Inflammatory macrophage (primary cell): ENCODE measurements around the gene FOXJ1.

ENCODE experiments used
- DNase-seq, 2 donors: peaks; one replicate each; pipeline ENCODE4 v3.0.0-alpha.2; 2020 to 2022

Gene FOXJ1

DNA sequence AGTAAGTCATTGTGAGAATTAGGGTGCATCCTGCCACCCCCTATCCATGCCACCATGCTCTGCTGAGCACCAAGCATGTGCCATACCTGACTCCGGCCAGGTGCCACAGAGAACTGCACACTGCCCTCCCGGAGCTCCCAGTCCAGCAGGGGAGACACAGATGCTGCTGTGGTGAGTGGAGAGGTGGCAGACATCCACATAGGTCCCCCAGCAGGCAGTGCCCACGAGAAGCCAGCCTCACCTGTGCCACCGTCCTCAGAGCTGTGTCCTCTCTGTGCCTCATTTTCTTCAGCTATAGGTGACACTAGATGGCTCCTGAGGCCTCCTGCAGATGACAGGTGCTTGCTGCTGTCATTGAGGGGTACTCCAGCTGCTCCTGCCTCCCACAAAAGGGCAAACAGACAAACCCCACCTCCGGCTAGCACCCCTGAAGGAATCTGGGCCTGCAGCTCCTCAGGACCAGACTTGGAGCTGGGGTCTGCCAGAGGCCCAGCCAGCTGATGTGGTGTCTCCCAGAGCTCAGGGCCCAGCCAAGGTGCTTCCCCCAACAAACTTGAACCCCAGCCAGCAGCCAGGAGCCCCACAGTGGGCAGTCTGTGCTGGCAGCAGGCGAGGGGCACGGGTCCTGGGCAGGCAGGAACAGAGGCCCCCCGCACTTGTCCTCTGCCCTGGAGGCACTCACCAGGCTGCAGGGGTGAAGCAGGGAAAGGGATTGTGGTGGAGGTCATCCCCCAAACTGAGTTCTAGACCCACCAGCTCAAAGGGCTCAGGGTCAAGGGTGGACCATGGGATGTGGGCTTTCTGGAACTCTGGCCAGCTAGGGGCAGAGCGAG lies 17.1 kb downstream of the FOXJ1 start:
- no peak for DNase-seq

GRCh38 chr17:76123191-76123499 lies 17.9 kb downstream of the FOXJ1 start:
- DNase-seq: no peak

- DNase-seq: no peak
Observed at GRCh38 chr17:76122431-76123190, 18.4 kb downstream of the FOXJ1 start.

DNA sequence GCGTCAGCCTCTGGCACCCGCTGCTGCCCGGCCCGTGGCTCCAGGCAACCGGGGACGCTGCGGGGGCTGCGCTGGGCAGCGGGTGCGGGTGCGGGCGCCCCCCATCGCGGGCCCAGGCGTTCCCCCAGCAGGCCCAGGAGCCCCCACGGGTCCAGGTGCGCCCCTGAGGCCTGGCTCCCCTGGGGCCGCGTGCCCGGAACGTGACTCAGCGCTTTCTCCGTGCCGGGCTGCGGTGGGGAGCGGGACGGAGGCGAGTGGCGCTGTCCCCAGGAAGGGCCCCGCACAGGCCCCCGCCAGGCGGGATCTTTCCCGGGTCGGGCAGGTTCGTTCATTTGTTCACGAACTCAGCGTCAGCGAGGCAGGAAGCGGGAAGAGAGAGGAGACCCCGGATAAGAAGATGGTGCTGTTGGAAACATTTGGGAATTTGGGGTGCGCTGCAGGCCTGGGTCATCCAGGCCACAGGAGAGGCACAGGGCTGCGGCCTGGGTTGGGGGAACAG lies 19.1 kb downstream of the FOXJ1 start:
- peak in 1 of 2 donors; percentile 5 for DNase-seq

GRCh38 chr17:76120658-76121008 lies 20.4 kb downstream of the FOXJ1 start:
- DNase-seq: no peak

GRCh38 chr17:76119409-76120371 lies 21.4 kb downstream of the FOXJ1 start:
- no peak for DNase-seq

- no peak for DNase-seq
Observed at GRCh38 chr17:76115138-76115754, 25.8 kb downstream of the FOXJ1 start.

- no peak for DNase-seq
Observed at GRCh38 chr17:76111956-76112355, 29.1 kb downstream of the FOXJ1 start.

GRCh38 chr17:76107509-76107908 lies 33.5 kb downstream of the FOXJ1 start:
- DNase-seq: no peak

DNA sequence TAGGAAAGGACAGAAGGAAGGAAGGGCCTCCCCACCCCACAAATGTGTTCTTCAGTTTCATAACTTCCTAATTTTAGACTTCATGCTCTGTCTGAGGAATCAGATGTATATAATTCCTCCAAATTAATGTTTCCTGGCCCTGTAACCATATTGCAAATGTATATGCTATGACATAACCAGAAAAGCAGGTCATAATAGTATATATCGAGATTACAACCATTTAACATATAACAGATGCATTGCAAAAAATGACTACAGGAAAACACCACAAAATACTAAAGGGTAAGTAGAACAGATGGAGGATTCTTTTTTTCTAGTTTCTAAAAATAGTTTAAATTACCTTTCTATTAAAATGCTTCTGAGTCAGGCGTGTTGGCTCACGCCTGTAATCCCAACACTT lies 34.3 kb downstream of the FOXJ1 start:
- DNase-seq: no peak

GRCh38 chr17:76104896-76105231 lies 36.2 kb downstream of the FOXJ1 start:
- no peak for DNase-seq

- no peak for DNase-seq
Observed at GRCh38 chr17:76104140-76104895, 36.7 kb downstream of the FOXJ1 start.

- peak; percentile 95 to 97 for DNase-seq
Observed at GRCh38 chr17:76103274-76104139, 37.5 kb downstream of the FOXJ1 start, which contains the start of gene EXOC7. Gene EXOC7 (minus strand): TSS chr17:76103787. CDS start chr17:76103692, 95 bp downstream.

- DNase-seq: no peak
Observed at GRCh38 chr17:76102944-76103273, 38.1 kb downstream of the FOXJ1 start.

DNA sequence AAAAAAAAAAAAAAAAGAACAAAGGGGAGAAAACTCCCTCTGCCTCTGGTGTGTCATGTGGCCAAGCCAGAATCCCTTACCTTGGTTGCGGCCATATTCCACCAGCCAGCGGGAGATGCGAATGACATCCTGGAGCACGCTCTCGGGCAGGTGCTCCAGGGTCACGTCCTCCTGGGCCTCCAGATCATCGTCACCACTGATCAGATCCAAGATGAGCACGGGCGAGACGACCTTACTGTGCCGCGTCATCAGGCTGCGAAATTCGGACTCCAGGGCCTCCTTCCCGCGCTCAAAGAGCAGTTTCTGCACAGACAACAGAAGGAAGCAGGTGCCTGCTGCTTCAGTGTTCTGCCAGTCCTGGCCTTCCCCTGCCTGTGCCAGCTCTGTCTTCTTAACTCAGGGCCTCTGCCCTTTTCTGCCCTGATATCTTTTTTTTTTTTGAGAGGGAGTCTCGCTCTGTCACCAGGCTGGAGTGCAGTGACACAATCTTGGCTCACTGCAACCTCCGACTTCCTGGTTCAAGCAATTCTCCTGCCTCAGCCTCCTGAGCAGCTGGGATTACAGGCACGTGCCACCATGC lies 43.2 kb downstream of the FOXJ1 start:
- DNase-seq: no peak

GRCh38 chr17:76095943-76096342 lies 45.1 kb downstream of the FOXJ1 start:
- no peak for DNase-seq

DNA sequence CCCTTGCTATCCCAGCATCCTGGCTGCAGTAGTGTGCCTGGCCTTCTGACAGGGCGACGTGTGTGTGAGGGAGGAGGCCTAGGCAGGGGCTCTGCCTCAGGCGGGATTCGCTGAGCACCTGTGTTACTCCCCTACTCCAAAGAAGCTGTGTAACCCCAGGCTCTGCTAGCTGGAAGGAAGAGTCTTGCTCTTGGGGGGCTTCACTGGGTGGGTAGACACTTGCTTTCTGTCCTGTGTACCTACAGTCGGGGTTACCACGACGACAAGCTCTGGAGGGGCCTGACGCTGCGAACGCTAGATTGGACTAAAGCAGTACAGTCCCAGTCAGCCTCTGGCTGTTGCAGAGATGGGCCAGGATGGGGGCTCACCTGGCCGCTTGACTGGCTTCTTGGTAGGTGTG lies 47.0 kb downstream of the FOXJ1 start:
- DNase-seq: no peak

GRCh38 chr17:76092526-76093413 lies 48.3 kb downstream of the FOXJ1 start:
- DNase-seq: no peak
